Activated gamma-delta T cell treated with Interleukin-2 at 50 U/mL for 16 hours (primary cell): ENCODE data around the gene TTBK1.
"Not testable (repeated sequence)": the region's sequence is repeated elsewhere in the genome, so short reads cannot be mapped to it uniquely, and the experiment has no call there.

Source experiments
- DNase-seq: peaks from one replicate; pipeline ENCODE4 v3.0.0-alpha.2; 2020

Gene TTBK1

GRCh38 chr6:43290339-43290904, 47.1 kb downstream of the TTBK1 start:
- DNase-seq, result no peak

- no peak for DNase-seq
These were observed 47.6 kb downstream of the TTBK1 start for GRCh38 chr6:43290905-43291355.

- DNase-seq, result no peak
These were observed 48.4 kb downstream of the TTBK1 start for GRCh38 chr6:43291708-43292107.

GRCh38 chr6:43292341-43292740, 49.1 kb downstream of the TTBK1 start:
- no peak for DNase-seq

- no peak for DNase-seq
These were observed 49.6 kb downstream of the TTBK1 start for GRCh38 chr6:43292763-43293318.

GRCh38 chr6:43293698-43294097, 50.4 kb downstream of the TTBK1 start:
- DNase-seq, result no peak

- no peak for DNase-seq
These were observed 51.3 kb downstream of the TTBK1 start for GRCh38 chr6:43294536-43294935.

GRCh38 chr6:43295456-43295855, 52.2 kb downstream of the TTBK1 start:
- no peak for DNase-seq

GRCh38 chr6:43296780-43297497, 53.7 kb downstream of the TTBK1 start:
- DNase-seq, result no peak

- DNase-seq, result no peak
These were observed 54.6 kb downstream of the TTBK1 start, which contains the start of gene SLC22A7 for GRCh38 chr6:43297644-43298564. TSS of gene SLC22A7 (plus strand) at chr6:43298260. CDS start at chr6:43298359, 99 bp downstream.

GRCh38 chr6:43298565-43299337, 55.5 kb downstream of the TTBK1 start:
- DNase-seq, result no peak

- no peak for DNase-seq
These were observed 56.3 kb downstream of the TTBK1 start for GRCh38 chr6:43299338-43300293.

- DNase-seq, result no peak
These were observed 58.0 kb downstream of the TTBK1 start for GRCh38 chr6:43301081-43301870.

- no peak for DNase-seq
These were observed 58.8 kb downstream of the TTBK1 start for GRCh38 chr6:43302126-43302525.

- not testable (repeated sequence) for DNase-seq
These were observed 59.7 kb downstream of the TTBK1 start for GRCh38 chr6:43303006-43303405.

- no peak for DNase-seq
These were observed 60.6 kb downstream of the TTBK1 start for GRCh38 chr6:43303751-43304331.

- DNase-seq, result no peak
These were observed 61.1 kb downstream of the TTBK1 start for GRCh38 chr6:43304361-43304760.

- no peak for DNase-seq
These were observed 61.6 kb downstream of the TTBK1 start for GRCh38 chr6:43304882-43305281.

- no peak for DNase-seq
These were observed 62.8 kb downstream of the TTBK1 start for GRCh38 chr6:43306086-43306485.
